ACC112 (cell line): ENCODE data around the gene DEGS2.
"Not testable (repeated sequence)": the region's sequence is repeated elsewhere in the genome, so short reads cannot be mapped to it uniquely, and the experiment has no call there.

Source experiments
- H2AFZ ChIP-seq: fragments of 200-600 bp; sonication (generic); one replicate; pipeline ENCODE4 v1.6.0; 2017; ENCODE audit warnings: antibody characterized with exemption, low read length; ENCODE audit not compliant: unreplicated experiment
- H3K27ac ChIP-seq: fragments of 200-600 bp; sonication (generic); 2 replicates; pipeline ENCODE4 v1.5.1; 2014; ENCODE audit warnings: low read depth, mild to moderate bottlenecking, antibody characterized with exemption, low read length, moderate library complexity
- H3K27me3 ChIP-seq: fragments of 200-600 bp; sonication (generic); 2 replicates; pipeline ENCODE4 v1.6.1; 2014; ENCODE audit warnings: mild to moderate bottlenecking, antibody characterized with exemption, low read length, moderate library complexity, mixed read lengths; ENCODE audit not compliant: insufficient read depth
- H3K36me3 ChIP-seq: fragments of 200-600 bp; sonication (generic); 2 replicates; pipeline ENCODE4 v1.6.1; 2016; ENCODE audit warnings: mild to moderate bottlenecking, antibody characterized with exemption, low read length, moderate library complexity, mixed read lengths; ENCODE audit not compliant: insufficient read depth
- H3K4me1 ChIP-seq: fragments of 200-600 bp; sonication (generic); one replicate; pipeline ENCODE4 v1.6.1; 2016; ENCODE audit warnings: low read length, mixed read lengths; ENCODE audit not compliant: insufficient read depth, unreplicated experiment, control insufficient read depth
- H3K4me3 ChIP-seq: fragments of 200-600 bp; sonication (generic); 2 replicates; pipeline ENCODE4 v1.5.1; 2014; ENCODE audit warnings: mild to moderate bottlenecking, low read depth, low read length
- H3K79me2 ChIP-seq: fragments of 200-600 bp; sonication (generic); one replicate; pipeline ENCODE4 v1.6.0; 2016; ENCODE audit warnings: low read length; ENCODE audit not compliant: control insufficient read depth, unreplicated experiment, insufficient read depth

Gene DEGS2

DNA sequence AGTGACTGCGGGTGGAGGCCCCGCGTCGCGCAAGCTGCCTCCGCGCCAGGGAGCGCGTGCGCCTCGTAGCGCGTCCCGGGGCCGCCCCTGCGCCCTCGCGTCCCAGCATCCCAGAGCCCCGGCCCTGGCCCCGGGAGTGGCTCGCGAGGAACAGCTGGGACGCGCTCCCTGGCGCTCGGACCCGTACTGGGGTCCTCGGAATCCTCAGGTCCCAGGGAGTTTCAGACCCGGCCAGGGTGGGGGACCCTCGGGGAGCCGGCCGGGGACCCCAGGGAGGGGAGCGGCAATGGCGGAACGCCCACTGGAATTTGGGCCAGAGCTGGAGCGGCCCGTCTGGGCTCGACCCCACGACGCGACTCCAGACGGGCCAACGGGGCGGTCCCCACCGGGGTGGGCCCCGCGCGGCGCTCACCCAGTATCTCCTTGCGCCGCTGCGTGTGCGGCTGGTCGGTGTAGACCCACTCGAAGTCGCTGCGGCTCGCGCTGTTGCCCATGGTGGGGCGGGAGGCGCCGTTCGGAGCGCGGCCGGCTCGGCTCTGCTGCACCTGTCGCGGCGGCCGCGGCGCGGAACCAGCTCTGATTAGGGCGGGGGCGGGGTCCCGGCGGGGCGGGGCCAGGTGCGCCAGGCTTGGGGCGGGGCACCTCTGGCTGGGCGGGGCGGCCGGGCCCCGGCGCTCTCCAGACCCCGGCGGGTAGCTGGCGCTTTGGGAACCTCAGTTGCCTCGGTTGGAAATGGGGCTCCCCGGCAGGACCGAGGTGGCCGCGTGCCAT is at the start of gene DEGS2:
TSS of gene DEGS2 (minus strand) at position 552 of the 771 bp plus-strand sequence. CDS start at position 494, 58 bp downstream.
- peak within 1 kb of the TSS; percentile 56 for H2AFZ ChIP-seq
- peaks cover 24% of the 10 kb centered on the region for H3K27me3 ChIP-seq
- H3K4me3 ChIP-seq = peak within 1 kb of the TSS; percentile 65
- no peaks in the 10 kb centered on the region for H3K4me1 ChIP-seq
- H3K27ac ChIP-seq = no peak within 1 kb of the TSS
- H3K79me2 ChIP-seq = no peaks in the 10 kb centered on the region
- no peaks in the 10 kb centered on the region for H3K36me3 ChIP-seq

DNA sequence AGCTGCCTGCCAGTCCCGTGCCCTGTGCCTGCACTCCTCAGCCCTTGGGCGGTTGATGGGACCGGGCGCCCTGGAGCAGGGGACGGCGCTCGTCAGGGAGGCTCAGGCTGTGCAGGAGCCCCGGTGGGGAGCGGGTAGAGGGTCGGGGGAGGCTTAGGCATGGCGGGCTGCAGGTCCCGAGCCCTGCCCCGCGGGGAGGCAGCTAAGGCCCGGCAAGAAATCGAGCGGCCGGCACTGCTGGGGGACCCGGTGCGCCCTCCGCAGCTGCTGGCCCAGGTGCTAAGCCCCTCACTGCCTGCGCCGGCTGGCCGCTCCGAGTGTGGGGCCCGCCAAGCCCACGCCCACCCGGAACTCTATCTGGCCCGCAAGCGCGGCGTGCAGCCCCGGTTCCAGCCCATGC is 48.7 kb upstream of the DEGS2 start:
- H3K79me2 ChIP-seq, H3K27ac ChIP-seq, H3K4me1 ChIP-seq, H3K27me3 ChIP-seq, H2AFZ ChIP-seq, H3K36me3 ChIP-seq, H3K4me3 ChIP-seq: not testable (repeated sequence)

DNA sequence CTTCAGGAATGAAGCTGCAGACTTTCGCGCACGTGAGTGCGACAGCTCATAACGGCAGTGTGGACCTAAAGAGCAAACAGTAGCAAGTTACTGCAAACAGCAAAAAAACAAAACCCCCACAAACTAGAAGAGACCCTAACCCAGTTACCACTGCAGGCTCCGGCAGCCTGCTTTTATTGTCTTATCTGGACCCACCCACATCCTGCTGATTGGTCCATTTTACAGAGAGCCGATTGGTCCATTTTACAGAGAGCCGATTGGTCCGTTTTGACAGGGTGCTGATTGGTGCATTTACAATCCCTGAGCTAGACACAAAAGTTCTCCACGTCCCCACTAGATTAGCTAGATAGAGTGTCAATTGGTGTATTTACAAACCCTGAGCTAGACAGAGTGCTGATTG is 48.1 kb upstream of the DEGS2 start:
- H3K36me3 ChIP-seq, H3K27me3 ChIP-seq, H3K4me3 ChIP-seq, H2AFZ ChIP-seq, H3K27ac ChIP-seq, H3K79me2 ChIP-seq, H3K4me1 ChIP-seq: not testable (repeated sequence)

DNA sequence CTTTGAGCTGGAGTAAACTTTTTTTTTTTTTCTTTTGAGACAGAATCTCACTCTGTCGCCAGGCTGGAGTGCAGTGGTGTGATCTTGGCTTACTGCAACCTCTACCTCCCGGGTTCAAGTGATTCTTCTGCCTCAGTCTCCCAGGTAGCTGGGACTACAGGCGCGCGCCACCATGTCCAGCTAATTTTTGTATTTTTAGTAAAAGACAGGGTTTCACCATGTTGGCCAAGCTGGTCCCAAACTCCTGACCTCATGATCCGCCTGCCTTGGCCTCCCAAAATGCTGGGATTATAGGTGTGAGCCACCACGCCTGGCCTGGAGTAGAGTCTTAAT is 45.4 kb upstream of the DEGS2 start:
- not testable (repeated sequence) for H3K27me3 ChIP-seq, H3K4me1 ChIP-seq, H3K36me3 ChIP-seq, H3K4me3 ChIP-seq, H3K27ac ChIP-seq, H2AFZ ChIP-seq, H3K79me2 ChIP-seq

DNA sequence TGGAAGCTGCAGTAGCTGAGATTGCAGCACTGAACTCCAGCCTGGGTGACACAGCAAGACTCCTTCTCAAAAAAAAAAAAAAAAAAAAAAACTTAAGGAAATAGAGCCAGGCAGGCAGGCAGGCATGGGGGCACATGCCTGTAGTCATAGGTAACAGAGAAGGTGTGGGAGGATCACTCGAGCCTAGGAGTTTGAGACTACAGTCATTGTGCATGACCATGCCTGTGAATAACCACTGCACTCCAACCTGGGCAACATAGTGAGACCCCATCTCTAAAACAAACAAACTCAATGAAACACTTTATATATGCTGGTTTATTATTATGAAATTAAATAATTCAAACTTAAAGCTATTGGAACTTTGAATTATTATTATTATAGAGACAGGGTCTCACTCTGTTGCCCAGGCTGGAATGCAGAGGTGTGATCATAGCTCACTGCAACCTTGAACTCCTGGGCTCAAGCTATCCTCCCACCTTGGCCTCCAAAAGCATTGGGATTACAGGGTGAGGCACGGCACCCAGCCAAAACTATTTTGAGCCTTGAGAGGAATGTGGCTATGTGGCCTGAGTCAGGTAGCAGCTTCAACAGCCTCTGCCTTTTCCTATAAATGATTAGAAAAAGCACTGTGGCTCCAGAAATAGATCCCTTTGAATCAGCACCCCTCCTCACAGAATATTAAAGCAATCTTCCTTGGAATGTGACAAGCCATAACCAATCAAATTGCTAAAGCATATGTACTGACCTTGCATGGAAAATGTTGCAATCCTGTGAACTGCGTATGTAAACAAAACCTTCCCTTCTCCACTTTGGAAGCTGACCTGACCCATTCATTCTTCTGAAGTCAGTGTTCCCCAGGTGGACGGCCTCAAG is 44.8 kb upstream of the DEGS2 start:
- H3K4me3 ChIP-seq = no peak overlapping the region
- no peaks in the 10 kb centered on the region for H3K79me2 ChIP-seq
- H3K4me1 ChIP-seq = peaks cover 2% of the 10 kb centered on the region
- H3K27me3 ChIP-seq = no peaks in the 10 kb centered on the region
- no peak overlapping the region for H2AFZ ChIP-seq
- no peaks in the 10 kb centered on the region for H3K36me3 ChIP-seq
- H3K27ac ChIP-seq = no peak overlapping the region

DNA sequence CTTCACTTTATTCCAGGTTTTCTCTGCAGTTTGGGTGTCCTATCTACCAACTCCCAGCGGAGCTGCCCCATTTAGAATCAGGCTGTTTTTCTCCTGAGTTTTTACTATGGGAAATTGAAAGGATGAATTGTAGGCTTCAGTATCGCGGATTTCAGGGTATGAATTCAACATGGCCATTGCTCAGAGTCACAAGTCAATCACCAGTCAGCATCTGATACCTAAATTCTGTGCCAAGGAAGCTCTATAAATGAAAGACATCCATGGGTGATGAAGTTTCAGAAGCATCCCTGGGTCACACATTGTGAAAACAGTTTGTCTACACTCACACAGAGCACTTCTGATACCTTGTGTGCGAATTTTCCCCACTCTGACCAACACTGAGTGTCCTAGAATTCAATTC is 43.7 kb upstream of the DEGS2 start:
- H3K36me3 ChIP-seq = no peaks in the 10 kb centered on the region
- H3K4me3 ChIP-seq = no peak overlapping the region
- no peaks in the 10 kb centered on the region for H3K79me2 ChIP-seq
- no peak overlapping the region for H2AFZ ChIP-seq
- no peaks in the 10 kb centered on the region for H3K27me3 ChIP-seq
- peaks cover 2% of the 10 kb centered on the region for H3K4me1 ChIP-seq
- H3K27ac ChIP-seq = no peak overlapping the region

DNA sequence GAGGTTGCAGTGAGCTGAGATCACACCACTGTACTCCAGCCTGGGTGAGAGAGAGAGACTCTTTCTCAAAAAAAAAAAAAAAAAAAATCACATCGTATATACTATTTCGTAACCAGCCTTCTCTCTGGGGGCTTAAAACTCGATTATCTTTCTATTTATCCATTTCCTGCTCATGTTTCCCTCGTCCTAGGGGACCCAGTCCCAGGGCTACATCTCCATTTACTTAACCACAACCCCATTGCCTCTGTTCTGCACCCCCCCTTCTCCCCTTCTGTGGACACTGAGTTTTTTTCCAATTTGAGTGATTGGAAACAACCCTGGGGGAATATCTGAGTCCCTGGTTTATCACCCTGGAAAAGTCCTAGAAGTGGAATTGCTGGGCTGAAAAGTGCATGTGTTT is 43.3 kb upstream of the DEGS2 start:
- H3K27me3 ChIP-seq = no peaks in the 10 kb centered on the region
- H3K4me3 ChIP-seq = no peak overlapping the region
- H3K4me1 ChIP-seq = peaks cover 2% of the 10 kb centered on the region
- H3K27ac ChIP-seq = no peak overlapping the region
- H3K79me2 ChIP-seq = no peaks in the 10 kb centered on the region
- no peaks in the 10 kb centered on the region for H3K36me3 ChIP-seq
- H2AFZ ChIP-seq = no peak overlapping the region

DNA sequence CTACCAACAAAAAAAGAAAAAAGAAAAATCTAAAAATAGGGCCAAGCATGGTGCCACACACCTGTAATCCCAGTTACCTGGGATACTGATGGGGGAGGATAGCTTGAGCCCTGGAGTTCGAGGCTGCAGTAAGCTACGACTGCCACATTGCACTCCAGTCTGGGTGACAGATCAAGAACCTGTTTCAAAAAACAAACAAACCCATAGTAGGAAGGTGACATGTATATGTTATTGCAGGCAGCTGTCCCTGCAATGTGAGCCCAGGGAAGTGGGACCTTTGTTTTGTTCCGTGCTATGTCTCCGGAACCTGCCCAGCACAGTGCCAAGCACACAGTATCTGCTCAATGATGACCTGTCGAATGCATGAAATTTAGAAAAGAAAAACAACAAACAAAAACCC is 42.3 kb upstream of the DEGS2 start:
- Histone ChIP-seq H3K4me3 (no peak overlapping the region), H3K79me2 (no peaks in the 10 kb centered on the region), H3K36me3 (no peaks in the 10 kb centered on the region), H3K27ac (no peak overlapping the region), H2AFZ (no peak overlapping the region), H3K27me3 (no peaks in the 10 kb centered on the region), H3K4me1 (peaks cover 2% of the 10 kb centered on the region)

DNA sequence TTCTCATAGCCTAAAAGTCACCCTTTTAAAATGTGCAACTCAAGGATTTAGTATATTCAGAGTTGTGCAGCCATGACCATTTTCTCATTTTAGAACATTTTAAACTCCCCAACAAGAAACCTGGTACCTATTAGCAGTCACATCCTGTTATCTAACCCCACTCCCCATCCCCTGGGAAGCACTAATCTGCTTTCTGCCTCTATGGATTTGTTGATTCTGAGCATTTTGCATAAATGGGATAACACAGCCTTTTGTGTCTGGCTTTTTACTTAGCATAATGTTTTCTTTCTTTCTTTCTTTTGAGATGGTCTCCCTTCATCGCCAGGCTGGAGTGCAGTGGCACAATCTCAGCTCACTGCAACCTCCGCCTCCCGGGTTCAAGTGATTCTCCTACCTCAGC is 40.9 kb upstream of the DEGS2 start:
- Histone ChIP-seq H3K36me3 (no peaks in the 10 kb centered on the region), H2AFZ (no peak overlapping the region), H3K27me3 (no peaks in the 10 kb centered on the region), H3K4me1 (peaks cover 2% of the 10 kb centered on the region), H3K79me2 (no peaks in the 10 kb centered on the region), H3K27ac (no peak overlapping the region), H3K4me3 (no peak overlapping the region)

DNA sequence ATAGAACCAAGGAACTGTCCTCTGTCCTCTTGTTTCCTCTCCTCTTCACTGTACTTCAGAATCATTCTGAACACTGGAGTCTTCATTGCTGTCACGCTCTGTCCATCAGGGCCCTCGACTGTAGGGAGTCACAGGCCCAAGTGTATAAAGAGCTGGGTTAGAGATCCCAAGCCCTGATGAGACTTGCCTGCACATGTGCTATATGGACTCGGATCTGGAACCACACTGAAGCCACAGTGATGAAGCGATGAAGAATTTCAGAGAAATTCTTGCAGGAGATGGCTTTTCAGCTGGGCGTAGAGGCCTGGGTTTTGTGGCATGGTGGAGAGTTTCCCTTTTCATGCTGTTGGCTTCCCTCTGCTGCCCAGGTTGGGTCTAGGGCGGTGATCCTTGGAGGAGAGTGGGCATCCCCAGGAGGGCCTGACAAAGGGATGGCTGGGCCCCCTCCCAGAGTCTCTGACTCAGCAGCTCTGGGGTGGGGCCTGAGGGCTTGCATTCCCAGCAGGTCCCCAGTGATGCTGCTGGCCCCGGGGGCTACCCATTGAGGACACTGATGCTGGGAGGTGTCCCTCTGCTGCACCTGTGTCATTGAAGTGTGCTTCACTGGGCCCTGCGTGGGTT is 39.9 kb upstream of the DEGS2 start:
- no peaks in the 10 kb centered on the region for H3K36me3 ChIP-seq
- H3K79me2 ChIP-seq = no peaks in the 10 kb centered on the region
- no peaks in the 10 kb centered on the region for H3K27me3 ChIP-seq
- H2AFZ ChIP-seq = no peak overlapping the region
- H3K4me1 ChIP-seq = peaks cover 2% of the 10 kb centered on the region
- H3K4me3 ChIP-seq = no peak overlapping the region
- no peak overlapping the region for H3K27ac ChIP-seq
